Left hindlimb (tissue), 1 donor: ENCODE results near the gene RPA1.
"Not testable (repeated sequence)": the region's sequence is repeated elsewhere in the genome, so short reads cannot be mapped to it uniquely, and the experiment has no call there.

ENCODE experiments used
- DNase-seq: peaks from one replicate; pipeline ENCODE4 v3.0.0-alpha.2; 2018

The RPA1 gene

DNA sequence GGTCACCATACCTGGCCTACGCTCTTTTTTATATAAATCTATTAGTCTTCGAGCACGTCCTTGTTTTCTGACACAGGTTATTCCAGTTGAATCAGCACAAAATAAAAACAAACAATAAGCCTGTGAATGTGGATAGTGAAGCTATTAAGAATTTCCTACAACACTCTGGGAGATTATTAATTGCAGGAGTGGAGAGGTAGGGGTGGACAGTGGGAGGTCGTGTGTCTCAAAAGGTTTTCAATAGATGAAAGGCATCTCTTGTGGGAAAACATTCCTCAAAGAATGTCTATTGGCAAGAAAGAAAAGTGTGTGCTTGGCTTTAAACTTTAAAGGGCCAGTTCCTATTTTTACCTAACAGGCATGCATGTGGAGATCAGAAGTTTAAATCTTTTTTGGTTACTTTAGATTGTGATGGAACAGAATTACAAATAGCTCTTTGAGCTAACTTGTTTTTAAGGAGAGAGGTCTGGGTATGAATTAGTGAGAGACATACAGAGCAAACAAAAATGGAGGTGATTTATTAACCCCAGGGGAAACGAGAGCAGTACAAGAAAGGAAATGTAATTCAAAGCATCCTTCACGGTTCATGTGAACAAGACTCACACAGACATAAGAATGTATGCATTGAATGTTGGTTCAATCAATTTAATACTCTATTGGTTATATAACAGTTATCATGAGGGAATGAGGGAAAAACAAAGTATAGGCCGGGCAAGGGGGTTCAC lies 9.1 kb upstream of the RPA1 start:
- DNase-seq, result no peak

DNA sequence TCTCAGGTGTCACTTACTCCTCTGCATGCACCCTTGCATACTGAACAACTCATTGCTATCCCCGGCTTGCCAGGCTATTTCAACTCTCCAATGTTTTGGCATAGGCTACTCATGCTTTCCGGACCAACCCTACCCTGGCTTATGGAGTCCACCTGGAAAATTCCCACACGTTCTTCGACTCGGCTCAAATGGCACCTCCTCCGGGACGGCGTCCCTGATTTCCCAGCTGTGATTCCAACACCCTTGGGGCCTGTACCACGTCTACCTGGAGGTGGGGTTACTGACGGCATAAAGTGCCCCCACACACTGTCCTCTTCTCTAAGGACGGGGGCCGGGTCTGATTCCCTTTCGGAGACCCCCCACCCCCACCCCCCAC lies 601 bp upstream of the RPA1 start:
- DNase-seq, result no peak

DNA sequence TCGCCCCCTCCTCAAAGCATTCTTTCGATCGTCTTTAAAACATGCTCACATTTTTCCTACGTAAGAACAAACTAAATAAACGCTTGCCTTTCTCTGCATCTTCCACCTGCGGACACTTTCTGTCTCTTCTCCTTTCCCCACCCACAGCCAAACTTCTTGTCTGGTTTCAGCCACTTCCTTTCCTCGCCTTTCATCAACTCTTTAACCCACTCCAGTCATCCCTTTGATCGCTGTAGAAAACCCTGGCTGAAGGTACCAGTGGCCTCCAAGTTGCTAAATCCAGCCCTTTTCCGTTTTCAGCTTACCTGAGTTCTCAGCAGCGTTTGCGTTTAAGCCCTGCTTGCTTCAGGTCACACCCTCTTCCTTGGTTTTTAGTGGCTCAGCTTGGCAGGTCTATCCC lies 483 bp downstream of the RPA1 start:
- no peak for DNase-seq

DNA sequence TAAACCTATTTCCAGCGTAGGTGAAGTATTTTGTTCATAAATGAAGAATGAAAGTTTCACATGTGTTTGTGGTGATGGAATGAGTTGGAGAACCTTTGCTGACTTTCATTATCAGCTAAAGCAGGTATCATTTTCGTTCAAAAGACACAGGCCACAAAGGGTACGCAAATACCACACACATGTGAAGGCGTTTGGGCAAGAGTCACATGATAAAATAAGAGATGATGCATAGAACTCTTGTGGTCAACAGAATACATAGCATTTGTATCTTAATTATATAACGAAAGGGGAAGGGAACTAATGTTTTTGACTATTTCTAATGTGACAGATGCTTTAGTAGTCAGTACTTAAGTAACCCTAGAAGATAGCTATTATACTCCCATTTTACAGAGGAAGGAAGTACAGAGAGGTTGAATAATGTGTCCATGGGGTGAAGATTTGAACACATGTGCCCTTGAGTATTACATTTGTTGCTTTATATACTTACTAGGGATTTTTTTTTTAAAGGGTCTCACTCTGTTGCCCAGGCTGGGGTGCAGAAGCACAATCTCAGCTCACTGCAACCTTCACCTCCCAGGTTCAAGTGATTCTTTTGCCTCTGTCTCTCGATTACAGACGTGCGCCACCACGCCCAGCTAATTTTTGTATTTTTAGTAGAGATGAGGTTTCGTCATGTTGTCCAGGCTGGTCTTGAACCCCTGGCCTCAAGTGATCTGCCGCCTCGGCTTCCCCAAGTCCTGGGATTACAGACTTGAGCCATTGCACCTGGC lies 4.8 kb downstream of the RPA1 start:
- DNase-seq, result no peak

DNA sequence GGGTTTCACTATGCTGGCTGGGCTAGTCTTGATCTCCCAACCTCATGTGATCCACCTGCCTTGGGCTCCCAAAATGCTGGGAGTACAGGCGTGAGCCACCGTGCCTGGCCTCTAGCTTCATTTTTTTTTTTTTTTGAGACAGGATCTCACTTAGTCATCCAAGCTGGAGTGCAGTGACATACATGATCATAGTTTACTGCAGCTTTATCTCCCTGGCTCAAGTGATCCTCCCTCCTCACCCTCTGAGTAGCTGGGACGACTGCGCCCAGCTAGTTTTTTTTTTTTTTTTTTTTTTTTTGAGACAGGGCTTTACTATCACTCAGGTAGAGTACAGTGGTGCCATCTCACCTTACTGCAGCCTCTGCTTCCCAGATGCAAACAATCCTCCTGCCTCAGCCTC lies 9.7 kb downstream of the RPA1 start:
- no peak for DNase-seq

DNA sequence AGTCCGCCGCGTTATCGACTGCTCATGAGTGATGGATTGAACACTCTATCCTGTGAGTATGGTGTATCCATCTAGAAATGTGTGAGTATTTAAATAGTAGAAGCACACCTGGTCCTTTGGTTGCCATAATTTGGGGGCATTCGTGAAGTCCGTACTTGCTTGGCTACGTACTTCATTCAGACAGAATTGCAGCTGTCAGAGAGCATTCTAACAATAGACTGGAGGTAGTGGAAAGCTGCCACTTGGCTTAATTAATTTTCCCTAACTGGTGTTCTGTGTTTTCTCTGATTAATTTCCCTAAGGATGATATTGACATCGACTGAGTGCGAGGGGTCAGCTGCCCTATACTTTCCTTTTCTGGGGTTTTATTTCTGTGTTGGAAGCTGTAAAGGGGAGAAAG lies 14.1 kb downstream of the RPA1 start:
- DNase-seq, result no peak

DNA sequence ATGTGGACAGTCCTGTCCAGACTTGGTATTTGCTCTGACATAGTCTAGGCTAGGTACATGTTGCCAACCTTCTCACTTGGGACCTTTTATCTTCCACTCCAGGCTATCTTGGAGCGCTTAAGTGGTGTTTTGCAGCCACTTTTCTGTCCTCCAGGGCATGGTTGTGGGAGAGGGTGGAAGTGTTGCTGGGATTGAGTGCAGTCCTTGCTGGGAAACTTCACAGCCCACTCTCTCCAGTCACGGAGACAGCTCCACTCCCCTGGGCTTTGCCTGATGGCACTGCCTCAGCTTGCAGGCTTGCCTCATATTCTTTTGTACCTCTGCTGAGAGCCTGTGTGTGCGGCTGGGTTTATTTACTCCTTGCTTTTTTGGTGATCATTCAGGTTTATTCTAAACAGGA lies 17.4 kb downstream of the RPA1 start:
- no peak for DNase-seq

DNA sequence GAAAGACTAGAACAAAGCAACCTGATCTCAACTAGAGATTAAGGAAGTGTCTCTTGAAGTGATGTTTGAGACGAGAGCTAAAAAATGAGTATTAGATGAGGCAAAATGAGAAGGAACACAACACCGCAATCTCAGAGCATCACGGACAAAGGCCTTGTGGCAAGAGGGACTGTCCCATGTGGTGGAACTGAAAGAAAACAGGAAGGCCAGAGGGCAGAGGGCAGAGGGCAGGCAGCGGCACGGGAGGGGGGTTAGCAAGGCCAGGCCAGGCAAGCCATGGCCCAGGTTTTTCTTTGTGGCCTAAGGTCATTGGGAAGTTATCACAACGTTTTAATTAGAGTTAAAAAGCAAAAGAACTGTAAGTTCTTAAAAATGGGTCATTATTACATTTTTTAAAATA lies 22.5 kb downstream of the RPA1 start:
- no peak for DNase-seq

DNA sequence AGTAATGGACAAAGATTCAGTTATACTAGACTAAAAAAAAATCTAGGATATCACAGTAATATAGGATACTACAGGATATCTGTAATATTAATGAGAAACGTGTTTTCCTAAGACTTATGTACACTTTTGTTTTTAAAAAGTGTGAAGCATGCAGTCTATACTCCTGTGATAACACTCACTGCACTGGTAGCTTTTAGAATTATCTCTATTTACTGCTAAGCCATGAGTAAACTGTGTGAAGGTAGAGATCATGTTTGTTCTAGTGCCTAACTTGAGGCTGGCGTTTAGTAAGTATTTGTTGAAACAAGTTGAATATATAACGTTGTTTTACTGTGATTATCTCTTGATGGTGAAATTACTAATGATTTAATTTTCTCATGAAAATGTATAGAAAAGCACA lies 23.9 kb downstream of the RPA1 start:
- no peak for DNase-seq

DNA sequence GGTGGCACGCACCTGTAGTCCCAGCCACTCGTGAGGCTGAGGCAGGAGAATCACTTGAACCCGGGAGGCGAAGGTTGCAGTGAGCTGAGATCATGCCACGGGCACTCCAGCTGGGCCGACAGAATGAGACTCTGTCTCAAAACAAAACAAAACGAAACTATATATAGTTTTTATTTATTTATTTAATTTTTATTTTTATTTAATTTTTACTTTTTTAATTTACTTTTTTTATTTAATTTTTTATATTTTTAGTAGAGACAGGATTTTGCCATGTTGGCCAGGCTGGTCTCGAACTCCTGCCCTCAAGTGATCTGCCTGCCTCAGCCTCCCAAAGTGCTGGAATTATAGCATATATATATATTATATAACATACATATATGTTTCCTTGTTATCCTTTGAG lies 26.7 kb downstream of the RPA1 start:
- not testable (repeated sequence) for DNase-seq

DNA sequence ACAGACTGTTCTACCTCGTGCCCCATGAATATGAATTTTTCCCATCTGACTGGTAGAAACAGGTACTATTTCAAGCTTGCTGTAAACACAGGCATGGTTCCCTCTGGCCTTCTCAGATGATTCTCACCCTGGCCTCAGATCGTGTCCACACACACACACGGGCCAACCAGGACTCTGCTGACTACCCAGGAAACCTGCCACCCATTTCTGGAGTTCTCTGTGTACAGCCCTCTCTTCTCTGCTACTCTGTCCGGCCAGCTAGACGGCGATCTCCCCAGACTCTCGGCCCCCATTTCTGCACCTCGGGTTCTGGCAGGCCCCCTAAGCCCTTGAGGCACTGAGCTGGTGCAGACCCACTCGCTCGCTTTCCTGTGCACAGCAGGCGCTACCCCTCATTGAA lies 31.2 kb downstream of the RPA1 start:
- no peak for DNase-seq

DNA sequence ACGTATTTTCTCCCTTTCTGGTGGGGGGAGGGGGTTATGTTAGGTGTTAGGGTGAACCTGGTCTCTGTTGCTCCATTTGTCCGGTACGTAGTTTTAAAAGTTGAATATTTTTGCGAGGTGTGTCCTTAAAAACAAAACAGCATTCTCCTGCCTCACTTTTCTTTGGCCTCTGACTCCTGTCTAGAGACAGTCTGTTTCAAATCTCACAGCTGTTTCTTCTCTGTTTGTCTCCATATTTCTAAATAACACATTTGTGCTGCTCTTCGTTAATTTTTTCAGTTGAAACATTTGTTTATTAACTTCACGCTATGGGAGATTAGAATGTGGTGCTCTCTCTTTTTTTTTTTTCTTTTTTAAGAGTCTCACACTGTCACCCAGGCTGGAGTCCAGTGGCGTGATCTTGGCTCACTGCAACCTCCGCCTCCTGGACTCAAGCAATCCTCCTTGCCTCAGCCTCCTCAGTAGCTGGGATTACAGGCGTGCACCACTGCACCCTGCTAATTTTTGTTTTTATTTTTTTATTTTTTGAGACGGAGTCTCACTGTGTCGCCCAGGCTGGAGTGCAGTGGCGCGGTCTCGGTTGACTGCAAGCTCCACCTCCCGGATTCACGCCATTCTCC lies 31.7 kb downstream of the RPA1 start:
- DNase-seq, result no peak

DNA sequence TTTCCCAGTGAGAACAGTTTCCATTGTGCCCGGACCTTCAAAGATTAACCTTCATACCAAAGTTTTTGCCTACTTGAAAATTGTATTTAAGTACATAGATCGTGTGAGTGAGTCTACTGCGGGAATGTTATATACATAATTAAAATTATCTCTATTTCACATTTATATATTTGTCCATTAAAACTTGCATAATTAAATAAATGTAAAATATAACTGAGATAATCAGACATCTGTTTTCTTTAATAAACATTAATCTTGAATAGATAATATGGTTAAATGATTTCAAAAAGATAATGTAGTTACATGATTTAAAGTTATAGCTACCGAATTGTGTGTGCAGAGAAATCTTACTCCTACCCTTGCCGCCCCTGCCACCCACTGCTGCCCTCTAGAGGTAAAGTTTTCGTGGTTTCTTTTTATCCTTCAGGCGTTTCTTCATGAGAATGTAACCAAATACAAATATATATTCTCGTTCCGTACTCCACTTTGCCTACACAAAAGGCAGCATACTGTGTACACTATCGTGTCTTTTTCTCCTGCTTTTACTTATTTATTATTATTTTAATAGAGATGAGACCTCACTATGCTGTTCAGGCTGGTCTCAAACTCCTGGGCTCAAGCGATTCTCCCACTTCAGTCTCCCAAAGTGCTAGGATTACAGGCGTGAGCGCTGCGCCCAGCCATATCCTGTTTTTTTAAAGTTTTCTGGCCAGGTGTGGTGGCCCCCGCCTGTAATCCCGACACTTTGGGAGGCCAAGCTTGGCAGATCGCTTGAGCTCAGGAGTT lies 35.6 kb downstream of the RPA1 start:
- DNase-seq, result no peak

DNA sequence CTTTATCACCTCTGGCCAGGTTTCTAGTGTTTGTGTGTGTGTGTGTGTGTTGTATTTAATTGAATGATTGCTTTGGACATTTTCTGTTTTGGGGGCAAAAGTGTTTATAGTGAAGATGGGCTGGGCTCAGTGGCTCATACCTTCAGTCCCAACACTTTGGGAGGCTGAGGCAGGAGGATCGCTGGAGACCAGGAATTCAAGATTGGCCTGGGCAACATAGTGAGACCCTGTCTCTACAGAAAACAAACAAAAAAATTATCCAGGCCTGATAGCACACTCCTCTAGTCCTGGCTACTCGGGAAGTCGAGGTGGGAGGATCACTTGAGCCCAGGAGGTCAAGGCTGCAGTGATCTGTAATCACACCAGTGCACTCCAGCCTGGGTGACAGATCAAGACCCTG lies 37.5 kb downstream of the RPA1 start:
- no peak for DNase-seq

DNA sequence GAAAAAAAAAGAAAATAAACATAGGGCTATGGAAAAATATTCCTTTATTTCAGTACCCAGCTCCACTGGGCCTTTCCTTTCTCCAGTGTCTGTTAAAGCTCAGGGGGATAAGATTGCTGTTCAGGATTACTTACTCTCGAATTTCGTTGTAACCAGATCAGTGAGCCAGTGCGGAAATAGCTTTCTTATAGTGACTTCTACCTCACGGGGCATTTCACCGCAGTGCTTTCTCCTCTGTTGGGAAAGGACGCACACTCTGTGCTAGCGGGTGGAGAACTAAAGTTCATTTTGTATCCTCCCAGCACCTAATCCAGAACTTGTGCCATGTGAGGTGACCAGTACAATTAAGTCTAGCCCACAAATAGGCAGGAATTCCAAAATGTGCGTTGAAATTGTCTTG lies 38.3 kb downstream of the RPA1 start:
- no peak for DNase-seq

DNA sequence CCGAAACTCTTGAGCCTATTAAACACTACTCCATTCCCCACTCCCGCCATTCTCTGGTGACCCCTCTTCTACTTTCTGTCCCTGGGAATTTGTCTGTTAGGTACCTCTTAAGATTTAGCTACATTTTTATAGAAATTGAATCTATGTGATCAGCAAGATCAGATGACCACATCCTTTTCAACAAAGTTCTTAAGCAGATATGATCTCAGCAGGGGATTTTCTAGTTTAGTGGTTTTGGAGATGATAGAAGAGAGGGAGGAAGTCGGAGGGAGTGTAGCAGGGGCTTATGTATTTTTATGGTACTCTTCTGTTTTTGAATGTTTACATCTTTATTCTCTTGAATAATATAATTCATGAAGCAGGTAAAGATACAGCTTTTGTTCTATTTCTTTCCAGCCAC lies 40.8 kb downstream of the RPA1 start:
- DNase-seq, result no peak

DNA sequence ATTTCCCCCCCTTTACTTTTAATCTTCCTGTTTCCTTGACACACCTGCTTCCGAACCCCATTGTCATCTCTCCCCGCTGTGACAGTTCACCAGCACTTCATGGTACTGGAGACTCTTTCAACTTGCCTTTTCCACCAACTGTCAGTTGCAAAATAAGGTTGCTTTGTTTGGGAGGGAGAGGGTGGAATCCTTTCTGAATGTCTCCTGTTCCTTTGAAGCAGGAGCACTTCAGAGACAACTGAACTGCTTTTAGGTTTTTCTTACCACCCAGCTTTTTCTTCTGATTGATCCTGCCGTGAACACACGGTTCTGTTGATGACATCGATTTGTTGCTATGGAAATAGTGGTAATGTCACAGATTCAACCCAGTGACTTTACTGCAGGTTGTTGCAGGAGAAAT lies 42.0 kb downstream of the RPA1 start:
- DNase-seq, result no peak

DNA sequence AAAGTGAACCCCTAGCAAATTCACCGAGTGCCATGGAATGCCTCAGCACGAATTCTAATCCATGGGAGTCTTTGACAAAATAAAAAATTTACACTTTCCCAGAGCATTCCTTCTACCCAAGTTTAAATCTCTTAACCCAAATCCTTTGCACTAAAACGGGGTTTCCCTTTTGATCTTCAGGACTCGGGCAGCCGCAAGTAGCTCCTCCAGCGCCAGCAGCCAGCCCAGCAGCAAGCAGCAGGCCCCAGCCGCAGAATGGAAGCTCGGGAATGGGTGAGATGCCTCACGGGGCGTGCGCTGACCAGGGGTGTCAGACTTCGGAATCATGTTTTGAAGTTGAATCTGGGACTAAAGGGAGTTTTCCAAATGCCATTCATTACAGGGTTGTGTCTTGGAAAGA lies 42.4 kb downstream of the RPA1 start:
- DNase-seq, result no peak

DNA sequence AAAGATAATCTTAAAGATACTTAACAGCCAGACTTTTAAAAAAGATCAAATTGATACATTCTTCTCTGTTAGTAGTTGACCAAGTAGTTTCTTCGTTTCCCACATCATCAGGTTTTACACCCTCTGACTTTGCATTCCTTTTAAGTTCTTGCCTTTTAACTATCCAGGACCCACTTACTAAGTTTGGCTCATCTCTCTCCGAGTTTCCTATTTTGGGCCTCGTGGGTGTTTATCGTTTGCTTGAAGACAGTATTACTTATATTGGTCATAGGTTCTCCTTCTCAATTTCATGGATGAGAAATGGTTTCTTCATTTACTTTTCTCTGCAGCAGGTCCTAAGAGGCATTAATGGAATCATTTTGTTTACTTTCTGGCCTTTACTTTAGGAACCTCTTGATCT lies 43.2 kb downstream of the RPA1 start:
- no peak for DNase-seq

DNA sequence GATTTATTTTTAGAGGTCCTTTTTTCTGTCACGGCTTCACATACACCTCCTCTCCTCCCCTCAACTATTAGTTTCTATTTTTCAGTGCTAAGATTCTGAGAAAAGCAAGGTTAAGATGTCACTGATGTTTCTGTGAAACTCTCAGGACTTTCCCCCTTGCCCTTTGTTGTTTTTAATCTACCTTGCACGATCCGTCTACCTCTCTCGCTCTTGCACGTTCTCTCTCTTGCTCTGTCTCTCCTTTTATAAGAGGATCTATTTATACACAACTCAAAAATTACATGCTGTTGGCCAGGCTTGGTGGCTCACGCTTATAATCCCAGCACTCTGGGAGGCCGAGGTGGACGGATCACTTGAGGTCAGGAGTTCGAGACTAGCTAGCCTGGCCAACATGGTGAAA lies 43.6 kb downstream of the RPA1 start:
- DNase-seq, result no peak

DNA sequence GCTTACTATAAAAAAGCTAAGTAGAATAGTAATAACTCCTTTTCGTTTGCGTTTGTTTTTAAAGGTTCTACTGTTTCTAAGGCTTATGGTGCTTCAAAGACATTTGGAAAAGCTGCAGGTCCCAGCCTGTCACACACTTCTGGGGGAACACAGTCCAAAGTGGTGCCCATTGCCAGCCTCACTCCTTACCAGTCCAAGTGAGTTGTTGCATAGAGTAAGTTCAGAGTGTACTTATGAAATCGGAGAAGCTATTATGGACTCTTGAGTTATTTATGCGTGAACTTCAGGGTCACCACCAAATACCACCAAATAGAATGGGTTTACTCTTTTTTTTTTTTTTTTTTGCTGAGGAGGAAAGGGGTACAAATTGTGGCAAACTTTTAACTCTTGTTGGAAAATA lies 45.8 kb downstream of the RPA1 start:
- DNase-seq, result no peak

DNA sequence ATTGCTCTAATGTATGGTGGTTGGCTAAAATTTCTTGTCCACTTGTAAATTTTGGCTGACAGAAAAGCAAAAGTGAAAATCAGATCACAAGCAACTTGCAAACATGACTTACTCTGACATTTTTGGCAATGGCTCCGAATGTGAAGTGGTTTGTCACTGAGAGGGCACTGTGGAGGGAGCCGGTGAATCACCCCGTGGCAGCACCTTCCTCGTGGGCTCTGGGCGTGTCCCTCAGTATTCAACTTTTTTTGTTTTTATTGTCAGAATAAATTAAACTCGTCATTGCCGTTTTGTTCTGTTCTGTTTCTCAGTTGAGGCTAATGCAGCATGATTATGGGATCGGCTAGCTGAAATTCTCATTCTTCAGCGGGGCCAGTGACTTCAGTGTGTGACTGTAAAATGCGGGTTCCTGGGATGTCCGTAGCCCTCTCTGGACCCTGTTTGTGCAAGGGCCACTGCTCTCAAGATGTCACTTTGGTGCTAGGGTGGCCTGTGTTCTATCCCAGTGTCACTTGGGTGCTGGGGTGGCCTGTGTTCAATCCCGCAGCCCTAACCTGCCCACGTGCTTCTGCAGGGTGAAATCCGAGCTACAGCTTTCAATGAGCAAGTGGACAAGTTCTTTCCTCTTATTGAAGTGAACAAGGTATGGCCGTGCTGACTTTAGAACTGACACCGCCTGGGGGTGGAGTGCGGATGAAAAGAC lies 48.8 kb downstream of the RPA1 start:
- no peak for DNase-seq
